Fibroblast of the aortic adventitia (primary cell): ENCODE results near the gene FURIN. TPM values are rescaled to one million over a fixed set of nuclear protein-coding genes. Genes with fewer than 3 reads are reported as not detected.
"Not testable (repeated sequence)": the region's sequence is repeated elsewhere in the genome, so short reads cannot be mapped to it uniquely, and the experiment has no call there.

Source experiments
- DNase-seq: peaks from one replicate; pipeline ENCODE4 v3.0.0-alpha.2; 2010; ENCODE audit warnings: low read depth
- H3K4me3 ChIP-seq: 2 replicates; pipeline ENCODE4 v1.5.1; 2011; ENCODE audit warnings: low read depth, mild to moderate bottlenecking, control low read depth, low read length, moderate library complexity
- total RNA-seq: library from RNA; depleted of rRNA; stranded (reverse); fragments of >200 nt; gene quantifications from 2 replicates; pipeline ENCODE4 v1.2.3, GENCODE V29; 2012; ENCODE audit warnings: low replicate concordance
- TF ChIP-seq, protein P1 (sequence below): IDR thresholded peaks from 2 replicates; pipeline ENCODE4 v1.5.1; 2011; ENCODE audit warnings: mild to moderate bottlenecking, low read length, control low read depth, inconsistent platforms; ENCODE audit not compliant: insufficient read depth

The FURIN gene
- total RNA-seq, 1 donor = 45.0 TPM

DNA sequence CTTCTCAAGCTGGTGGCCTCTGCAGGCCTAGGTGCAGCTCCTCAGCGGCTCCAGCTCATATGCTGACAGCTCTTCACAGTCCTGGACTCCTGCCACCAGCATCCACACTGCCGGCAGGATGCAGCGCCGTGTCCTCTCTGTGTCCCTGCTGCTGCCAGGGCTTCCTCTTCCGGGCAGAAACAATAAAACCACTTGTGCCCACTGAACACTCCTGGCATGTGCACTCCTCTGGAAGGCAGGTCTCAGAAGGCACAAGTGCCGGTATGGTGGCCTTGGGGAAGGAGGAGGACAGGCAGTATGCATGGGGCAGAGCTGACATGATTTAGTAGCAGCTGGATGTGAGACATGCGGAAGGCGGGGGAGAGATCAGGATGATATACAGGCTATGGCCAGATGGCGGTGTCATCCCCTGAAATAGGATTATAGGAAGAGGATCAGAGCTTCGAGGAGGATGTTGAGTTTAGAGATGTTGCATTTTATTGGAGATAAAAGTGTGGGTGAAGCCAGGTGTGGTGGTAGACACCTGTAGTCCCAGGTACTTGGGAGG lies 27.3 kb downstream of the FURIN start:
- no peak overlapping the region for H3K4me3 ChIP-seq
- no peak for DNase-seq
- TF ChIP-seq, protein P1, sequence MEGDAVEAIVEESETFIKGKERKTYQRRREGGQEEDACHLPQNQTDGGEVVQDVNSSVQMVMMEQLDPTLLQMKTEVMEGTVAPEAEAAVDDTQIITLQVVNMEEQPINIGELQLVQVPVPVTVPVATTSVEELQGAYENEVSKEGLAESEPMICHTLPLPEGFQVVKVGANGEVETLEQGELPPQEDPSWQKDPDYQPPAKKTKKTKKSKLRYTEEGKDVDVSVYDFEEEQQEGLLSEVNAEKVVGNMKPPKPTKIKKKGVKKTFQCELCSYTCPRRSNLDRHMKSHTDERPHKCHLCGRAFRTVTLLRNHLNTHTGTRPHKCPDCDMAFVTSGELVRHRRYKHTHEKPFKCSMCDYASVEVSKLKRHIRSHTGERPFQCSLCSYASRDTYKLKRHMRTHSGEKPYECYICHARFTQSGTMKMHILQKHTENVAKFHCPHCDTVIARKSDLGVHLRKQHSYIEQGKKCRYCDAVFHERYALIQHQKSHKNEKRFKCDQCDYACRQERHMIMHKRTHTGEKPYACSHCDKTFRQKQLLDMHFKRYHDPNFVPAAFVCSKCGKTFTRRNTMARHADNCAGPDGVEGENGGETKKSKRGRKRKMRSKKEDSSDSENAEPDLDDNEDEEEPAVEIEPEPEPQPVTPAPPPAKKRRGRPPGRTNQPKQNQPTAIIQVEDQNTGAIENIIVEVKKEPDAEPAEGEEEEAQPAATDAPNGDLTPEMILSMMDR = no peak

GRCh38 chr15:90897131-90897655 lies 28.8 kb downstream of the FURIN start:
- DNase-seq, H3K4me3 ChIP-seq: not testable (repeated sequence)

DNA sequence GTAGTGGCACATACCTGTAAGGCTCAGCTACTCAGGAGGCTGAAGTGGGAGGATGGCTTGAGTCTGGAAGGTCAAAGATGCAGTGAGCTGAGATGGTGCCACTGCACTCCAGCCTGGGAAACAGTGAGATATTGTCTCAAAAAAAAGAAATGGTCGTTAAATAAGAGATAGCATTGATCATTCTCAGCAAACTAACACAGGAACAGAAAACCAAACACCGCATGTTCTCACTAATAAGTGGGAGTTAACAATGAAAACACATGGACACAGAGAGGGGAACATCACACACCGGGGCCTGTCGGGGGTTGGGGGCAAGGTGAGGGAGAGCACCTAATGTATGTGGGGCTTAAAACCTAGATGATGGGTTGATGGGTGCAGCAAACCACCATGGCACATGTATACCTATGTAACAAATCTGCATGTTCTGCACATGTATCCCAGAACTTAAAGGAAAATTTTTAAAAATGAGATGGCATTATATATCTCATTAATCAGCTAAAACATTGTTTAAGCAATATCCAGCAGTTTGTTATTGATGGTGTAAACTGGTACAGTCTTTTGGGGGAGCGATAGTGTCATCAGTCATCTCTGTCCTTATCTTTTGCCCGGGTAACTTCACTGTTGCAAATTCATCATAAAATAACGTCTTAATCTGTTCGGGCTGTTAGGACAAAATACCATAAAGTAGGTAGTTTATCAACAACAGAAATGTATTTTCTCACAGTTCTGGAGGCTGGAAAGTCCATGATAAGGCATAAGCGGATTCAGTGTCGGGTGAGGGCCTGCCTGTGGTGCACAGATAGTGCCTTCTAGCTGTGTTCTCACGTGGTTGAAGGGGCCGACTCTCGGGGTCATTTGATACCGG lies 33.0 kb downstream of the FURIN start:
- H3K4me3 ChIP-seq = peak overlapping the region; percentile 84
- DNase-seq = no peak
- TF ChIP-seq, protein P1 = no peak

DNA sequence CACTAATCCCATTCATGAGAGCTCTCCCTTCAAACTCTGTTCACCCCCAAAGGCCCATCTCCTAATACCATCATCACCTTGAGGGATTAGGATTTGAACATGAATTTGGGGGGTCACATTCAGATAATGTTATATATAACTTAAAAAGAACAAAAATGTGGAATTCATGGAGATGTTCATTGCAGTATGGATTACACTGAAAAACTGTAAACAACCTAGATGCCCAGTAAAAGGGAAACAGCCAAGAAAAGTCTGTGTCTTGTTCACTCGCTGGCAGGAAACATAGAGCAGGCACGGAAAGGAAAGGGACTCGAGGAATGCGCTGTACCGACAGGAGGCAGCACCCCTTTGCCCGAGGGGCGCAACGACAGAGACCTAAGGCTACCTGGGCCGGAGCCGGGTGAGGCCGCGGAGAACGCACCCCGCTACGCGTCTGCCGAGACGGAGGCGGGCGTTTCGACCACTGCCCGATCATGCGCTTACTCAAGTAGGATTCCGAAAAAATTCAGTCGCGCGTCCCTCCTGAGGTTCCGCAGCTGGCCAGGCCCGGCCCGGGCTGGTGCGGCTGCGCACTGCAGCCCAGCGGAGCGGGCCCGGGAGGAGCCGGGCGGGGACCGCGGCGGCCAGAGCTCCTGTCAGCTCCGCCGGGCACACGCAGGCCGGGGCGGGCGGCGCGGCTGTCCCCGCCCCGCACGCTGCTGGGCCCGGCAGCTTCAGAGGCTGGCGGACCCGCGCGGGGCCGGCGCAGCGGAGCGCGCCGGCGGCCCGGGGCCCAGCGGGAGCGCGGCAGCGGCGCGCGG lies 33.9 kb downstream of the FURIN start:
- TF ChIP-seq, protein P1 = peak; percentile 79
- peak overlapping the region; percentile 84 for H3K4me3 ChIP-seq
- DNase-seq = peak; percentile 80

DNA sequence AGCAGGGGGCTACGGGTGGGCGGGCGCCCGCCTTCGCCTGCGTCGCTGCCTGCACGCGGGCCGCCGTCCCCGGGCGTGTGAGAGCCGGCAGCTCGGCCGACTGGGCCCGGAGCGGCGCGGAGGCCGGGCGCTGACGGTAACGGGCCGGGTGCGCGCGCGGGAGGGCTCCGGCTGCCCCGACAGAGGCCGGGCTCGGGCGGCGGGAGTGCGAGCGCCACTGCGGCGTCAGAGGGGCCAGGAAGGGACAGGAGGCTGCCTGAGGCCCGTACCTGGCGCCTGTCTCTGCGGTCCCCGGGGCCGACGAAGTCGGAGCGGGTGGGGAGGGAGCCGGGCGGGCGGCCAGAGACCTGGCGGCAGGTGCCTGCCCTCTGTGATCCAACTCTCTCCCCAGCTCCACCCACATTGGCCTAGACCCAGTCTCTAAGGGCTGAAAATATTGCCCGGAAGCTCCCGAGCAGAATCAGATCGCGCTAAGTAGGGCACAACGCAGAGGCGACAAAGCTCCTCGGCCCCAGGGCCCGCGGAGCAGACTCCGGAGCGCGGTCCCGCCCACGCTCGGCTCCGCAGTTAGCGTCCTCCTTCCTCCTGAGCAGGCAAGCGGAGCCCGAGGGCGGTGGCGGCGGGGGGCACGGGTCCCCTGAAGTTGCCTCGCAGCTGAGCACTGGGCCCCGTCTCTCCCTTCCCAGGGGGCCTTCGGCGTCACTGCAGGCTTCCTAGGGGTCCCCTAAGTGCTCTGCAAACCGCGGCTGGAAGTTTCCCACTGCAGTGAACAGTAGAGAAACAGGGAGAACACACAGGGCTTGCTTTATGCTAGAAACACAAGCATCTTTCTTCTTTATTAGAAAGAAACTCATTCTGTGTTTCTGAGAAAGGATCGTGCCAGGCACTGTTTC lies 34.7 kb downstream of the FURIN start, which contains the start of gene MAN2A2:
MAN2A2 (plus strand) TSS at position 463 of the 893 bp plus-strand sequence. CDS start 906 bp downstream, outside the sequence.
- TF ChIP-seq, protein P1 = no peak
- peak; percentile 28 for DNase-seq
- H3K4me3 ChIP-seq = peak within 1 kb of the TSS; percentile 84

DNA sequence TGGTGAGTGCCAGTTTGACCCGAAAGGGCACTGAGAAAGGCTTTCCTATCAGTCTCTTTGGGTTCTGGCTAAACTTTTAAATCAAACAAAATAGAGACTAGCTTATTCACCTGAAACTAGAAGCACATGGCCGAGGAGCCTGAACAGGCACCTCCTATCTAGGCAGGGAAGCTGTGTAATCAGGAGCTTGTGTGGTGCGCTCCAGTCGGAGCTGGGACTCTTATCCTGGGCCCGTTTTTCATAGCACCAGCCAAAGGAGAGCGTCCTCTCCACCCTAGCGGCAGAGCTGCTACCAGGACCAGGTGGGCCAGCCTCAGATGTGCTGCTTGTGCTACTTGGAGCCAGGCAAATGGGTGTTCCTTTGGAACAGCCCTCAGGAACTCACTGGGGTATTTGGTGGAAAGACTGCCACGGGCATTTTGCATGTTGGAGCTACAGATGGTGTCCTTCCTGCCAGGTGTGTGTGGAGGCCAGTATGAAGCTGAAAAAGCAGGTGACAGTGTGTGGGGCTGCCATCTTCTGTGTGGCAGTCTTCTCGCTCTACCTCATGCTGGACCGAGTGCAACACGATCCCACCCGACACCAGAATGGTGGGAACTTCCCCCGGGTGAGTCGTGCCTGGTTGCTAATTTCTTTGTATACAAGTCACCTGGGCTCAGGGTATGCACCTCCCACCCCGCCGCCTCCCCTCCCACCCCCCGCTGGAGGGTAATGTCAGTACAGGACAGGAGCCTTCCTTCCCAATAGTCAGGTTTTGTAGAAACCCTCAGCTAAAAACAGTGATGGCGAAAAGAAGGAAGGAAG lies 35.5 kb downstream of the FURIN start:
- peak overlapping the region; percentile 84 for H3K4me3 ChIP-seq
- DNase-seq = no peak
- TF ChIP-seq, protein P1 = no peak
